Epithelial cell of esophagus (primary cell): ENCODE measurements around the gene FAM156A.
"Not testable (repeated sequence)": the region's sequence is repeated elsewhere in the genome, so short reads cannot be mapped to it uniquely, and the experiment has no call there.

Experiments
- DNase-seq: peaks from one replicate; pipeline ENCODE4 v3.0.0; 2010; ENCODE audit warnings: low read depth
- H3K4me3 ChIP-seq: 2 replicates; pipeline ENCODE4 v1.5.1; 2011; ENCODE audit warnings: mild to moderate bottlenecking, low read length, control low read depth
- TF ChIP-seq, protein P1 (sequence below): IDR thresholded peaks from 2 replicates; pipeline ENCODE4 v1.5.1; 2011; ENCODE audit warnings: low read depth, mild to moderate bottlenecking, low read length, control low read depth, inconsistent platforms; ENCODE audit not compliant: insufficient read depth; ENCODE audit errors: missing control alignments

The FAM156A gene

DNA sequence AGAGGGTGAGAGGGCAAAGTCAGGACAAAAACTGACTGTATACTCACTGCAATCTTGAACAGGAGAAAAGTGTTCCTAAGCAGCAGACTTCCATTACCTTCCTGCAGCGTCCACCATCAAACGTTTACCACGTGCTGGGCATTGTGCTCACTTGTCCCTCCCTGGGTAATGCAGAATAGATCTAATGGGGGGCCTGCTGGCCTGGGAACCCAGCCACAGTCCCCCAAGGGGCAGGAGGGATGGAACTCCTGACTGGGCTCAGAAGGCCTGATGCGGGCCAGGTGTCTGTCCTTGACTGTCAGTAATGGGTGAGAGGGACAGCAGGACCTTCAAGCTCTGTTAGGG, 37.6 kb upstream of the FAM156A start:
- no peak for DNase-seq
- TF ChIP-seq, protein P1, sequence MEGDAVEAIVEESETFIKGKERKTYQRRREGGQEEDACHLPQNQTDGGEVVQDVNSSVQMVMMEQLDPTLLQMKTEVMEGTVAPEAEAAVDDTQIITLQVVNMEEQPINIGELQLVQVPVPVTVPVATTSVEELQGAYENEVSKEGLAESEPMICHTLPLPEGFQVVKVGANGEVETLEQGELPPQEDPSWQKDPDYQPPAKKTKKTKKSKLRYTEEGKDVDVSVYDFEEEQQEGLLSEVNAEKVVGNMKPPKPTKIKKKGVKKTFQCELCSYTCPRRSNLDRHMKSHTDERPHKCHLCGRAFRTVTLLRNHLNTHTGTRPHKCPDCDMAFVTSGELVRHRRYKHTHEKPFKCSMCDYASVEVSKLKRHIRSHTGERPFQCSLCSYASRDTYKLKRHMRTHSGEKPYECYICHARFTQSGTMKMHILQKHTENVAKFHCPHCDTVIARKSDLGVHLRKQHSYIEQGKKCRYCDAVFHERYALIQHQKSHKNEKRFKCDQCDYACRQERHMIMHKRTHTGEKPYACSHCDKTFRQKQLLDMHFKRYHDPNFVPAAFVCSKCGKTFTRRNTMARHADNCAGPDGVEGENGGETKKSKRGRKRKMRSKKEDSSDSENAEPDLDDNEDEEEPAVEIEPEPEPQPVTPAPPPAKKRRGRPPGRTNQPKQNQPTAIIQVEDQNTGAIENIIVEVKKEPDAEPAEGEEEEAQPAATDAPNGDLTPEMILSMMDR, result no peak
- peak overlapping the region; percentile 70 for H3K4me3 ChIP-seq

DNA sequence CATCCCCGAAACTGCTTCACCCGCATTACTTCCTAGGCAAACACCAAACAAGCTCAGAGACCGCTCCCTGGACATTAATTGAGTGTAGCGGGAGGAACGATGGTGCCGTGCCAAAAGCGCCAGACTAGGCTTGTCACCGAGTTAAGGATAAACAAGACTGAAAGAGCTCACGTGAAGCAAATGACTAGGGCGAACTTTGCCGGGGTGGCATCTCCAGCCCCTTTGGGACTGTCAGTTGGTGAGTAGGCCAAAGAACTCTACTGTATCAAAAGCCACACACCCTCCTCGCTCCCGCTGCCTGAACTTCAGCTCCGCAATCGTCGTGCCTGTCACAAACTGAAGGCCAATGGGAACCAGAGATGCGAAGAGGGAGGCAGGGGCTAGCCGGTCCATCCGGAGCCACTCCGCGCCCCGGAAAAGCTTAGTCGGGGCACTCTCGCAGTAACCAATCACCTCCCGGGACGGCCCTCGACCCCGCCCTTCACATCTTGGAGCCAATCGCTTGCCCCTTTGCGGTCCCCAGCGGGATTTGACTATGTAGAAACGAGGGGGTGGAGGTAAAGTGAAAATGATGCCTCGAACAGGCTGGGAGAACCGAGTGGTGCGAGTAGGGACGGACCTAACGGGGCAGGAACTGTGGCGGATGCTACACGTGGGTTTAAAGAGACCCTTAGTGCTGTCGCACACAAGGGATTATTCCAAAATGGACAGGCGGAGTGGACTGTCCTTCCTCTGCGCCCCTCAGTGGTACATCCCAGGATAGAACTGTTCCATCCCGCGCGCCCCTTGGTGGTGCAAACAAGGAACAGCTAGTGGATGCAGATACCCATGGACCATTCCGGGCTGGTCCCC, 37.0 kb upstream of the FAM156A start:
- TF ChIP-seq, protein P1, result peak; percentile 63
- peak; percentile 95 for DNase-seq
- H3K4me3 ChIP-seq, result peak overlapping the region; percentile 70

DNA sequence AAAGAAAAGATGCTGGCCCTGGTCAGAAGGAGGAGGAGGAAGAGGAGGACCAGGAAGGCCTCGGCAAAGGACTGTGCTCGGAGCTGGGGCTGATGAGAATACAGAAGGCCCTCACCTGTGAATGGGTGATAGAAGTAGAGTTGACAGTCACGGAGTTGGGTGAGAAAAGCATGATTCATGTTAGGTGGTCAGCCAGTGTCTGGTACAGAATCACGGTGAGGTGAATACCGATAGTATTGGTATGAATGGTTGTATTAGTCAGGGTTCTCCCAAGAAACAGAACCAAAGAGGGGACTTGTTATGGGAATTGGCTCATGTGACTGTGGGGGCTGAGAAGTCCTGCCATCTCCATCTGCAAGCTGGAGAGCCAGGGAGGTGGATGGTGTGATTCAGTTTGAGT, 32.5 kb upstream of the FAM156A start:
- H3K4me3 ChIP-seq, result no peak overlapping the region
- no peak for DNase-seq
- TF ChIP-seq, protein P1, result no peak

DNA sequence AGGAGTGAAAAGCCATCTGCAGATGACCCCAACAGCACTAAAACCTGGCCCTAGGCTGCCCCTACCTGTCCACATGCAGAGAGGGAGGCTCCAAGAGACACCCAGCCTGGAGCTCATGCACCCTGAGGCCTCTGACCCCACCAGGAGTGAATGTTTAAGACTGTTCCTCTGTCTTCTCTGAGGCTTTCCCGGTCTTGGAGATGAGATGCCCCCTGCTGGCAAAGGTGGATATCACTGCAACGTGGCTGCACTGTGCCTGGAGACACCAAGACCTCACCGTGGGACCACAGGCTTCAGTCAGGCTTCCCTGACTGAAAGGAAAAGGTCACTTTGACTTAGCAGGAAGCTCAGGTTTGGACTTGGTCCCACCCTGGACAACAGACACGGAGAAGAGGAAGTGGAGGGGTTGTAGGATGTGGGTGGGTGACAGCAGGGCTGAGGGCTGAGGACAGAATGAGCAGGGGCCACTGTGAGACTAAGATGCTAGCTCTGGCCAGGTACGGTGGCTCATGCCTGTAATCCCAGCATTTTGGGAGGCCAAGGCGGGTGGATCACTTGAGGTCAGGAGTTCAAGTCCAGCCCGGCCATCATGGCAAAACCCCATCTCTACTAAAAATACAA, 31.8 kb upstream of the FAM156A start:
- peak; percentile 65 for DNase-seq
- H3K4me3 ChIP-seq, result not testable (repeated sequence)
- TF ChIP-seq, protein P1, result peak; percentile 57

DNA sequence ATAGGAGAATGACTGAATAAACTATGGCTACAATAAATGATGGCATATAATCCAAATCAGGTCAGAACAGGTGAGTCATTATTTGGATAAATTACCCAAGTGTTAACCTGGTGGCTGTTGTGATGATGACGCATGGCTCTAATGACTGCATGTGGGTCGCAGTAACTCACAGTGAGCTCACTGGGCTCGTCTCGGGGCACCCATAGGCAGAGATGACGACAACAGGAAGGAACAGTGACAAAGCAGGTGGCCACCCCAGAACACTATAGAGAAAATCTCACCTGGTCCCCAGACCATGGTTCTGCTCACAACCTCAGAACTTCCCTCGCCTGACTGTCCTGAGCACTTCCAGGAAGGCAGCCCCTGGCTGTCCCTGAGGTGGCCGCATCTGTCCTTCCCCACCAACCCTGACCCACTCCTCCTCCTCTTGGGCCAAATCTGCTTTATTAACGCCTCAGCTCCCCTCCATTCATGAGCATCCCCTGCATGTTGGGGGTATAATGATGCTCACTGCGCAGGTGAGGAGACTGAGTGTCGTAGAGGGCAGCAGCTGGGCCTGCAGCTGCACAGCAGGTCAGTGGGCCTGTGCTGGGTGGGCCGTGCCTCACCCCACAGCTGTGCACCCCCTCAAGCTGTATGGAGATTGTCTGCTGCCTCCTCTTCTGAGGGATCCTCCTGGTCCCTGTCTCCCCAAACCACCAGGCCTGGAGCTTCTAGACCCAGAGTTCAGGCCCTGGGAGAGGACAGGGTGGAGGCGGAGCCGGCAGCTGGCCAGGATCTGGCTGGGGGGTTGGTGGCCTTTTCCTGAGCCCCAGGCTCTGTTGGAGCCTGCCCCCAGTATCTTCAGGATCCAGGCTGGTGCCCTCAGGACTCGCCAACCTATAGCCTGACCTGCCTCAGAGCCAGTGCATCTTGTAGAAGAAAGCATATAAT, 30.9 kb upstream of the FAM156A start:
- no peak overlapping the region for H3K4me3 ChIP-seq
- peak; percentile 75 for DNase-seq
- TF ChIP-seq, protein P1, result no peak

DNA sequence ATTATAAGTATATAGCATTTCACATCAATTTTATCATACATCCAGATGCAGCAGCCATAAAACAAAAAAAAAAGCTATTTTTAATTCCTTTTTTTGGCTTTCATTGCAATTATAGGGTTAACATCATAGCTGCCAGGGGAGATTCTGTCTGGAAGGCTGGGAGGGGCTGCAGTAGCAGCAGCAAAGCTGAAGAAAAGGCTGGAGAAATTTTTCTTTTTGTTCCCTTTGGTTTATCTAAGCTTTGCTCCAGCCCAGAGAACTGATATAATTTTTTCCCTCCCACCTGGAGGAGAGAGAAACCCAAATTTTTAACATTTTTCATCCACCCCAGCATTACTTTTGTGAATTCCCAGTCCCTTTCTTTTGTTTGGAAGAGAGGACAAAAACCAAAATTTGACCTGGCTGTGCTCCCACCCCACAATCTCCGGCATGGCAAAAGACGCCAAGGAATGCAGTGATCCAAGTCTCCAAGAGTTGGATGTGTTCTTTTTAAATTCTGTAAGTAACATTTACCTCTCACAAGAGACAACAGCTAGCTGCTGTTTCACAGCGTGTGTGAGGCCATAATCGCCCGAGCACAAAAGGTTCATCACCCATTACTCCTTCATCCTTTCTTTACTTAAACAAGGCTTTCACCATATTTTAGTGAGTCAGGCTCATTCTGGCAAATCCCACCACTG, 25.1 kb upstream of the FAM156A start:
- TF ChIP-seq, protein P1, result no peak
- no peak for DNase-seq
- no peak overlapping the region for H3K4me3 ChIP-seq
